Gastrocnemius medialis (tissue), 4 donors: ENCODE data around the gene RNF25.

ENCODE experiments used
- POLR2A ChIP-seq, 2 donors: fragments of 450-650 bp; IDR thresholded peaks; one replicate each; pipeline ENCODE4 v1.6.1; 2017; ENCODE audit warnings: antibody characterized with exemption in 2 of 2, mild to moderate bottlenecking in 2 of 2, moderate library complexity in 2 of 2
- TF ChIP-seq, protein P1 (sequence below), 5 experiments: fragments of 450-650 bp in 3 of 5; fragments of 200-600 bp in 2 of 5; sonication (generic) in 2 of 5; IDR thresholded peaks in 4 of 5; conservative IDR thresholded peaks in 1 of 5; 1 replicate in 4 of 5; 2 replicates in 1 of 5; pipeline ENCODE4 v1.5.1; 2016 to 2019; ENCODE audit warnings: antibody characterized with exemption in 5 of 5, mild to moderate bottlenecking in 3 of 5, moderate library complexity in 3 of 5

DNA sequence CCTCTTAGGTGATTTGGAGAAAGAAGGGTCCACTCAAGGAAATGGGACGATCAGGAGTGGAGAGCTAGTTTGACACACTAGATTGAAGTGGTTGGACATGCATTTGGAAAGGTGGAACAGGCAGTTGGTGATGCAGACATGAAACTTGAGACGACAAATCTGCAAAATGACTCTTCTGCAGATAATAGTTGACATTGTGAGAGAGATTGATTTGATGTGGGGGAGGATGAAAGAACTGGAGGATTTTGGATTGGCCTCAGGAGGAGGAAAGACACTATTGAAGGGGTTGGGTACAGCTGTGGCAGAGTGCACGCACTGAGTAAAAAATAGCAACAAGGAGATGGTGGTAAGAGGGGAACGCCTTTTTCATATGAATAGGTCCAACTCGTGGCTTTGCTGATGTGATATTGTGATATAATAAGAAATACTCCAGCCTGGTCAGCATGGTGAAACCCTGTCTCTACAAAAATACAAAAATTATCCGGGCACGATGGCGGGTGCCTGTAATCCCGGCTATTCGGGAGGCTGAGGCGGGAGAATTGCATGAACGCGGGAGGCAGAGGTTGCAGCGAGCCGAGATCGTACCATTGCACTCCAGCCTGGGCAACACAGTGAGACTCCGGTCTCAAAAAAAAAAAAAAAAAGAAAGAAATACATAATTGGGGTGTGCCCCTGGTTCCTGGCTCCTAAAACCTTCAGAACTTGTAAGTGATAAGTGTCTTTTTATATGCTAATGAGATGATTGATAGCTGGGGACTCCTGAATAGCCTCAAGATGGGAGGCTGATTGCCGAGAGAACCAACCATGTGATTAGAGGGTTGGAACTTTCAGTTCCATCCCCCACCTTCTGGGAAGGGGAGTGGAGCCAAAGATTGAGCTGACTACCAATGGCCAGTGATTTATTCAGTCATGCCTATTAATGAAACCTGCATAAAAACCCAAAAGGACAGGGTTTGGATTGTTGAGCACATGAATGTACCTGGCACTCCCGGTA lies 48.5 kb upstream of the RNF25 start:
- TF ChIP-seq, protein P1, sequence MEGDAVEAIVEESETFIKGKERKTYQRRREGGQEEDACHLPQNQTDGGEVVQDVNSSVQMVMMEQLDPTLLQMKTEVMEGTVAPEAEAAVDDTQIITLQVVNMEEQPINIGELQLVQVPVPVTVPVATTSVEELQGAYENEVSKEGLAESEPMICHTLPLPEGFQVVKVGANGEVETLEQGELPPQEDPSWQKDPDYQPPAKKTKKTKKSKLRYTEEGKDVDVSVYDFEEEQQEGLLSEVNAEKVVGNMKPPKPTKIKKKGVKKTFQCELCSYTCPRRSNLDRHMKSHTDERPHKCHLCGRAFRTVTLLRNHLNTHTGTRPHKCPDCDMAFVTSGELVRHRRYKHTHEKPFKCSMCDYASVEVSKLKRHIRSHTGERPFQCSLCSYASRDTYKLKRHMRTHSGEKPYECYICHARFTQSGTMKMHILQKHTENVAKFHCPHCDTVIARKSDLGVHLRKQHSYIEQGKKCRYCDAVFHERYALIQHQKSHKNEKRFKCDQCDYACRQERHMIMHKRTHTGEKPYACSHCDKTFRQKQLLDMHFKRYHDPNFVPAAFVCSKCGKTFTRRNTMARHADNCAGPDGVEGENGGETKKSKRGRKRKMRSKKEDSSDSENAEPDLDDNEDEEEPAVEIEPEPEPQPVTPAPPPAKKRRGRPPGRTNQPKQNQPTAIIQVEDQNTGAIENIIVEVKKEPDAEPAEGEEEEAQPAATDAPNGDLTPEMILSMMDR (IDR thresholded peaks at IDR 0.05 in 4 of 5, conservative IDR thresholded peaks at IDR 0.05 in 1 of 5) = no peak
- TF ChIP-seq POLR2A (IDR thresholded peaks at IDR 0.05) = no peak
